GM19372 (cell line): ENCODE data around the gene APC.
"Not testable (repeated sequence)": the region's sequence is repeated elsewhere in the genome, so short reads cannot be mapped to it uniquely, and the experiment has no call there.

Experiments
- ATAC-seq: cut with Tn5 transposase; IDR thresholded peaks from one replicate; pipeline ENCODE4 v1.9.1; 2021; ENCODE audit warnings: mild to moderate bottlenecking, low read depth, moderate library complexity; ENCODE audit not compliant: unreplicated experiment

APC gene

GRCh38 chr5:112848116-112848811, 110.6 kb downstream of the APC start:
- peak; percentile 100 for ATAC-seq

DNA sequence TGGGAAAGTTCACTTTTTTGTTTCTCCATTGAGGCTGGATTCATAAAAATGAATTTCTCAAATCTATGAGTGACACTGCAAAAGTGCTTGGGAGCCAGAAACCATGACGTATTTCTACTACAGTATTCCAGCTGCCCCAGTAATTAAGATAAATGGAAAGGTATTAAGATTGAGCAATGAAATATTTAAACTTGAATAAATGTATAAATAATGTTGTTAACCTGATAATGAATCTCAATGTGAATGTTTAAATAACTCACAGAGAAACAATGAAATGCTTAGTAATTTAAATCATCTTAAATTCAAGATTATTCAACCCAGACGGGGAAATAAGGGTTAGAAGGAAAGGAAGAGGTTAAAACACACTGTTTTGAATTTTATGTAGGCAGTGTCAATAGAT, 112.2 kb downstream of the APC start:
- ATAC-seq, result no peak

GRCh38 chr5:112854651-112855050, 117.0 kb downstream of the APC start:
- ATAC-seq, result no peak

DNA sequence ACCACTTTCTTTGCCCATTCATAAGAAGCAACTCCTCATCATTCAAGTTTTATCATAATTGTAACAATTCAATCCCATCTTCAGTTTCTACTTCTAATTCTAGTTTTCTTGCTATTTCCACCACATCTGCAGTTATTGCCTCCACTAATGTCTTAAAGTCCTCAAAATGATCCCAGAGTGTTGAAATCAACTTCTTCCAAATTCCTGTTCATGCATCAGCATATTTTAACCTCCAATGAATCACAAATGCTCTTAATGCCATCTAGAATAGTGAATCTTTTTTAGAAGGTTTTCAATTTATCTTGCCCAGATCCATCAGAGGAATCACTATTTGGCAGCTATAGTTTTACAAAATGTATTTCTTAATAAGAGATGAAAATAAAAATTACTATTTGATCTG, 120.2 kb downstream of the APC start:
- ATAC-seq, result no peak

DNA sequence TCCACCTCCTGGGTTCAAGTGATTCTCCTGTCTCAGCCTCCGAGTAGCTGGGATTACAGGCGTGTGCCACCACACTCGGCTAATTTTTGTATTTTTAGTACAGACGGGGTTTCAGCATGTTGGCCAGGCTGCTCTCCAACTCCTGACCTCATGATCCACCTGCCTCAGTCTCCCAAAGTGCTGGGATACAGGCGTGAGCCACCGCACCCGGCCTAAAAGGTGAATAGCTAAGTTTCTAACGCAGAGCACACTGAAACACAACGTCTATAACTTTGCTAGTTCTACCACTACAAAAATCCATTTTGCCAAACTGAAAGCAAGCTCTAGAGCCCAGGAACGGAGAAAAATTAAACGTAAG, 122.9 kb downstream of the APC start:
- not testable (repeated sequence) for ATAC-seq

- ATAC-seq, result peak; percentile 98
These were observed 123.4 kb downstream of the APC start, which contains the start of gene SRP19 for GRCh38 chr5:112860929-112861637. TSS of gene SRP19 (plus strand) at chr5:112861287. CDS start at chr5:112861377, 90 bp downstream.

- ATAC-seq, result no peak
These were observed 123.9 kb downstream of the APC start for GRCh38 chr5:112861638-112861985.

DNA sequence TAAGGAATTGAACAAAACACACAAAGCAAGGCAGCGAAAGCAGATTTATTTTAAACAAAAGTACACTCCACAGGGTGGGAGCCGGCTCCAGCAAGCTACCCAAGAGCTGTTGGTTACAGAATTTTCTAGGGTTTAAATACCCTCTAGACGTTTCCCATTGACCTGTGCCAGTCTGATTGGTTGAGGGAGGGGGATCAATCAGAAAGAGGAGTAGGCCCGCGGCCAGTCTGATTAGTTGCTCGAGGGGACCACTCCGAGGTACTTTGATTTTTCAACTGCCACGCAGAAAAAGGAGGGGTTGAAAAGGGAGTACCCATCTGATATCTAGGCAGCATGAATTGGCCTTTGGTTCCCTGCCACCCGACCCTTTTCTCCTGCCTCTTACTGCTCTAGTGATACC, 124.4 kb downstream of the APC start:
- ATAC-seq, result no peak

DNA sequence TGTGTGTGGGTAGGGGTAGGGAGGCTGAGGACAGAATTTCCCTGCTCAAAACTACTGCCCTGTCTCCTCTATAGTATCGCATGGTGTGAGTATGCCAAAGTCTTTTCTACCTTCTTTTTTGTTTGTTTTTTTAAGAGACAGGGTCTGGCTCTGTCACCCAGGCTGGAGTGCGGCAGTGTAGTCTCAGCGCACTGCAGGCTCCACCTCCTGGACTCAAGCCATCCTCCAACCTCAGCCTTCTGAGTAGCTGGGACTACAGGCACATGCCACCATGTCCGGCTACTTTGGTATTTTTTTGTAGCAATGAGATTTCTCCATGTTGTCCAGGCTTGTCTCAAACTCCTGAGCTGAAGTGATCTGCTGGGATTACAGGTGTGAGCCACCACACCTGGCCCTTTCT, 125.9 kb downstream of the APC start:
- ATAC-seq, result no peak

DNA sequence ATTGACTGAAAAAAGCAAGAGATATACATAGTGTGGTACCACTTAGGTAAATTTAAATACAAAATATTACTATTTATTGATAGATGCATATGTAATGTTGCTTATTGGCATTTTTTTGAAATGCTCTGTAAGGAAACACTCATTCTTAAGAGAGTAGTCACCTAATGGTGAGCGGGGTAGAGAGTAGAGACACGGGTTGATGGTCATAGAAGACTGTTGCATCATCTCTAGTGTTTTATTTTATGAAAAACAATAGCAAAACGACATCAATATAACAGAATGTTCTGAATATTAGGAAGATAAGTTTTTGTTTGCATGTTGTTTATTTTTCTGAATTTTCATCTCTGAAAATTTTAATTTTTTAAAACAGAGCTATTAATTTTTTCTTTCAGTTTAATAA, 127.4 kb downstream of the APC start:
- ATAC-seq, result no peak

- ATAC-seq, result no peak
These were observed 129.1 kb downstream of the APC start for GRCh38 chr5:112866739-112867138.

DNA sequence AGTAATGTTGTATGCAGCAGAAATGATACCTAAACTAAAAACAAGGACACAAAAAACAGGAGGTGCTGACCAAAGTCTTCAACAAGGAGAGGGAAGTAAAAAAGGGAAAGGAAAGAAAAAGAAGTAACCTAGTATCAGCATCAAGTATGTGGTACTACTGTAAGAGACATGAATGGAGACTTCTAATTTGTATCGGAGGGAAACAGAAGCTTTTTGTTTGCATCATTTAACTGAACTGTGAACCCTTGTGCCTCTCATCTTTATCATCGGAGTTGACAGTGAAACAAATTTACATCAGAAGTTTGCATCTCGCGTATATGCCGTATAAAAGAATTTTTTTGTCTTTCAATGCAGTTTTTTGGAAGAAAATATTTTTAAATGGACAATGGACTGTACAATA, 129.7 kb downstream of the APC start:
- ATAC-seq, result no peak

GRCh38 chr5:112869948-112870347, 132.3 kb downstream of the APC start:
- ATAC-seq, result no peak

- ATAC-seq, result no peak
These were observed 133.3 kb downstream of the APC start for GRCh38 chr5:112870966-112871365.

- no peak for ATAC-seq
These were observed 138.7 kb downstream of the APC start for GRCh38 chr5:112876362-112876761.

- no peak for ATAC-seq
These were observed 140.4 kb downstream of the APC start for GRCh38 chr5:112878101-112878500.

- no peak for ATAC-seq
These were observed 141.1 kb downstream of the APC start for GRCh38 chr5:112878760-112879159.

DNA sequence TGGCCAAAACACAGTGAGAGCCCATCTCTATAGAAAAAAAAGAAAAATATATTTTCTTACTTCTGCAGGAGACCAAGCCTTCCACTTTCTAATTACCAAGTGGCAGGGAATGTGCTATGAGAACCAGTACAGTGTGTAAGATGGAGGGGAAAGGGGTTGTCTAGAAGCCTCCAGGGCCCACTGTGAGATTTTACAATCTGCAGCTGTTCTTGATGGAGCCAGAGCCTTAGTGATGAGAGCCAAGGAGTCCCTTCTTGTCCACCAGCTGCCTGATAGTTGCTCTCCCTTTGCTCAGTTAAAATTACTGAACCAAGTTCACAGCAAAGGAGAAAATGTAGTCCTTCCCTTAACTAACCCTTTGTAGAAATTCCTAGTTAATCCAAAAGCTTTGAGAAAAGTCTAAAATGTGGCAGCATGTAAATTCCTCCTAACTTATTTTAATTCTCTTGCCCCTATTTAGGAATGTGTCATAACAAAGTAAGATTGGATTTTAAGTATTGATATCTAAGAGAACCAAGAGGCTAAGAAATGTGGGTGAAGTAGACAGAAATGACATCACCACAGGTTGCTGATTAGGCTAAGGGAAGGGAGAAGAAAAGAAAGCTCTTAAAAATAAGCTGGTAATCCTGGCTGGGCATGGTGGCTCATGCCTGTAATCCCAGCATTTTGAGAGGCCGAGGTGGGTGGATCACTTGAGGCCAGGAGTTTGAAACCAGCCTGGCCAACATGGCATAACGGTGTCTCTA, 142.7 kb downstream of the APC start:
- no peak for ATAC-seq

GRCh38 chr5:112883192-112883591, 145.5 kb downstream of the APC start:
- ATAC-seq, result no peak

- ATAC-seq, result no peak
These were observed 147.3 kb downstream of the APC start for GRCh38 chr5:112885001-112885400.

GRCh38 chr5:112886975-112887374, 149.3 kb downstream of the APC start:
- no peak for ATAC-seq

DNA sequence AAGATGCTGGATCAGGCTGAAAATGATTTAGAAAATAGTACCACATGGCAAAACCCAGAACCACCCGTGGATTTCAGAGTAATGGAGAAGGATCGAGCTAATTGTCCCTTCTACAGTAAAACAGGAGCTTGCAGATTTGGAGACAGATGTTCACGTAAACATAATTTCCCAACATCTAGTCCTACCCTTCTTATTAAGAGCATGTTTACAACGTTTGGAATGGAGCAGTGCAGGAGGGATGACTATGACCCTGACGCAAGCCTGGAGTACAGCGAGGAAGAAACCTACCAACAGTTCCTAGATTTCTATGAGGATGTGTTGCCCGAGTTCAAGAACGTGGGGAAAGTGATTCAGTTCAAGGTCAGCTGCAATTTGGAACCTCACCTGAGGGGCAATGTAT, 154.4 kb downstream of the APC start:
- ATAC-seq, result not testable (repeated sequence)
